GM21529 (cell line): ENCODE measurements around the gene LTC4S.

ENCODE experiments used
- ATAC-seq: cut with Tn5 transposase; IDR thresholded peaks from one replicate; pipeline ENCODE4 v1.9.1; 2021; ENCODE audit not compliant: unreplicated experiment

Gene LTC4S

GRCh38 chr5:179841621-179842020 lies 47.8 kb downstream of the LTC4S start:
- ATAC-seq, result no peak
